Measurements from ENCODE around the gene ALDH16A1.

Gene ALDH16A1

DNA sequence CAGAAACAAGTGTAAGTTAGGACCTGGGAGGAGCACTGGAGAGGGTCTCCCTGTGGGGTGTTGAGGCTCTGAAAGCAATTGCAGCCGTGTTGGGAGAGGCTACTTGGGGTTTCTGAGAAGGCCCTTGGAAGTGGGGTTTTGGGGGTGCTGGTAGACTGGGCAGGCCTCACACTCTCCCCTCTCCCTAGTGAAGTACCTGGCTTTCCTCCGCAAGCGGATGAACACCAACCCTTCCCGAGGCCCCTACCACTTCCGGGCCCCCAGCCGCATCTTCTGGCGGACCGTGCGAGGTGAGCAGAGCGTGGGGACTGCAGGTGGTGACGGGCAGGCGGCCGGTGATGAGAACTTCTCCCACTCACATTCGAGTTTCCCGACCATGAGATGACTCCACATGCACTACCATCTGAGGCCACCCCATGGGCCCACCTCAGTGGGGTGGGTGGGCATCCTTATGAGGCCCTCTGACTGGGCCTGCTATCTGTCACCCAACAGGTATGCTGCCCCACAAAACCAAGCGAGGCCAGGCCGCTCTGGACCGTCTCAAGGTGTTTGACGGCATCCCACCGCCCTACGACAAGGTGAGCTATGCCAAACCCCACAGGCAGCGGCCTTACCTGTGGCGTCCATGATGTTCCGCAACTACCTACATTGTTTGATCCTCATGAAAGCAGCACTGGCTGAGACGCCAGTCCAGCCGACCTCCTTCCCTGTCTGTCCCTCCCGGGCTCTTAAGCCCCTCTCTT lies 37.4 kb downstream of the ALDH16A1 start:
- no peak for DNase-seq

DNA sequence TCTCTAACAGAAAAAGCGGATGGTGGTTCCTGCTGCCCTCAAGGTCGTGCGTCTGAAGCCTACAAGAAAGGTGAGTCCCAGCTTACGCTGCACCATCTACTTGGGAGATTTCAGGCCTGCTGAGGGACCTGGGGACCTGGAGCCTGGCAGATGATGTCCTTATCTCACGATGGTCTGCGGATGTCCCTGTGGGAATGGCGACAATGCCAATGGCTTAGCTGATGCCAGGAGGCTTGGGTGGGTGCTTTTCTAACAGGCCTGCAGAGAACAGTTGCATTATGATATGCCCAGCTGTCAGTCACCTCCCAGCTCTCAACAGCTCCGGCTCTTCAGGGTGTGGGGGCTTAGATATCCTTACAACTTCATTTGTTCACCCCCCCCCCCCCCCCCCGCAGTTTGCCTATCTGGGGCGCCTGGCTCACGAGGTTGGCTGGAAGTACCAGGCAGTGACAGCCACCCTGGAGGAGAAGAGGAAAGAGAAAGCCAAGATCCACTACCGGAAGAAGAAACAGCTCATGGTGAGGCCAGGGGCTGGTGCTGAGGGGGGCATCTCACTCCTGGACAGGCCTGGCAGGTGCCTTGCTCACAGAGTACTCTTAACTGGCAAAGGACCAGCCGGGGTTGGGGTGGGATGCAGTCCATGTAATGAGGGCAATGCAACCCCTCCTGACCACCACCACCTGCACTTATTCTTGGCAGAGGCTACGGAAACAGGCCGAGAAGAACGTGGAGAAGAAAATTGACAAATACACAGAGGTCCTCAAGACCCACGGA lies 38.2 kb downstream of the ALDH16A1 start:
- no peak for DNase-seq

DNA sequence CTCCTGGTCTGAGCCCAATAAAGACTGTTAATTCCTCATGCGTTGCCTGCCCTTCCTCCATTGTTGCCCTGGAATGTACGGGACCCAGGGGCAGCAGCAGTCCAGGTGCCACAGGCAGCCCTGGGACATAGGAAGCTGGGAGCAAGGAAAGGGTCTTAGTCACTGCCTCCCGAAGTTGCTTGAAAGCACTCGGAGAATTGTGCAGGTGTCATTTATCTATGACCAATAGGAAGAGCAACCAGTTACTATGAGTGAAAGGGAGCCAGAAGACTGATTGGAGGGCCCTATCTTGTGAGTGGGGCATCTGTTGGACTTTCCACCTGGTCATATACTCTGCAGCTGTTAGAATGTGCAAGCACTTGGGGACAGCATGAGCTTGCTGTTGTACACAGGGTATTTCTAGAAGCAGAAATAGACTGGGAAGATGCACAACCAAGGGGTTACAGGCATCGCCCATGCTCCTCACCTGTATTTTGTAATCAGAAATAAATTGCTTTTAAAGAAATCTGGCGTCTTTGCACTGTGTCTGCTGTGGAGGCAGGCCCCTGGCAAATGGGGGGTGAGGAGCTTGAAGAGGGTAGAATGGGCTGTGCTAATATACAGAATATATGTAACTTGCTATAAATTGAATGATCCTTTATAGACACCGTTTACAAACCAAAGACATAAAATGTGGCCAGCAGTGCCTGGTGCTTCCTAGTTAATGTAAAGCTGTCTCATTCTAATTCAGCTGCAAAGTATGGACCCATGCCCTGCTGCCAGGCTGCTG lies 39.0 kb downstream of the ALDH16A1 start:
- no peak for DNase-seq

DNA sequence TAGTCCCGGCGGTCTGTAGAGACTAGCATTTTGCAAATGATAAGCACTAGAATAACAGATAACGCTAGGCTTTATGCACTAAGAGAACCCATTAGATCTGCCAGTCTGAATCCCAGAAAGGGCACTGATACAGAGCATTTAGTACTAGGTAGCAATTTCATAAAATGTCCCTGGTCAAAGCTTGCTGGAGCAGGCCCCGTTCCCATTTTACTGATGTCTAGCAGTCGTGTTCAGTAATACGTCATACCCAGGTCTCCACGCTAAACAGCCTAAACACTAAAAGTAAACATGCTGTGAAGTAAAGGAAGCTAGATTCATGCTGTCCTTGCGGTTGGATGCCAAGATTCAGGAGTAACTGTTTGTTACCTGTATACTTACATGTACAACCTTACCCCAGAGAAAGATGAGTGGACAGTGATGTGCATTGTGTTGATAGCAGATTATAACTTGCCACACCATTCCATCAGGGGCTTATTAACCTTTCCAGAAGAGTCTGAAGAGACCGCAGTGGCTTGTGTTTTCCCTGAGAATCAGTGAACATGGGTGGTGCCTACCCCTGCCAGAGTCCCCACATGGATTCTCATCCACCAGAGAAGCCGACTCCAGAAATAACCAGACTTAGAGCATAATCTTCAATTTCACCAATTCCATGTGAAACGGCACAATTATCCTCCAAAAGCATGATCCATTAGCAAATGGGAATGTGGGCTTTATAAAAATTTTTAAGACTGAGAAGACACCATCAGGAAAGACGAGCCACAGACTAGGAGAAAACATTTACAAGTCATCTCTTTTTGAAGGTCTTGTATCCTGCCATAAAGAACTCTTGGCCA lies 39.8 kb downstream of the ALDH16A1 start:
- peak; percentile 32 for DNase-seq

DNA sequence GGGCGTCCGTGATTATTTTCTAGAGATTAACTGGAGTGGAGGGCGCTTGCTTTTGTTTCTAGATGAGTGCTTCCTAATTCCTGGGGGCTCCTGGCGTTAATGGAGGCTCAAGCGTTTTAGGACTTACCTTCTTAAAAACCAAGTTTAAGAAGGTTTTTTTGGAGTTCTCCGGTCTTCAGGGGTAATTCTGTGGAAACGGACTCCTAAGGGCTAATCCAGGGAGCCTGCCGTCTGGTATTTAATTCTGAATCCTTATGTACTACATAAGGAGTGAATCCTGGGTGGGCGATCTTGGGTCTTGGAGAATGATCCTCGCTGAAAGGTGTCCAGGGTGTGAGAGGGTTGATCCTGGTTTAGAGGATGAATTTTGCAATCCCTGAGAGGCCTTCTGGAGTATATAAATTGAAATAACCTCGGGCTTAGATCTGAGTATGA lies 43.6 kb downstream of the ALDH16A1 start:
- no peak for DNase-seq

DNA sequence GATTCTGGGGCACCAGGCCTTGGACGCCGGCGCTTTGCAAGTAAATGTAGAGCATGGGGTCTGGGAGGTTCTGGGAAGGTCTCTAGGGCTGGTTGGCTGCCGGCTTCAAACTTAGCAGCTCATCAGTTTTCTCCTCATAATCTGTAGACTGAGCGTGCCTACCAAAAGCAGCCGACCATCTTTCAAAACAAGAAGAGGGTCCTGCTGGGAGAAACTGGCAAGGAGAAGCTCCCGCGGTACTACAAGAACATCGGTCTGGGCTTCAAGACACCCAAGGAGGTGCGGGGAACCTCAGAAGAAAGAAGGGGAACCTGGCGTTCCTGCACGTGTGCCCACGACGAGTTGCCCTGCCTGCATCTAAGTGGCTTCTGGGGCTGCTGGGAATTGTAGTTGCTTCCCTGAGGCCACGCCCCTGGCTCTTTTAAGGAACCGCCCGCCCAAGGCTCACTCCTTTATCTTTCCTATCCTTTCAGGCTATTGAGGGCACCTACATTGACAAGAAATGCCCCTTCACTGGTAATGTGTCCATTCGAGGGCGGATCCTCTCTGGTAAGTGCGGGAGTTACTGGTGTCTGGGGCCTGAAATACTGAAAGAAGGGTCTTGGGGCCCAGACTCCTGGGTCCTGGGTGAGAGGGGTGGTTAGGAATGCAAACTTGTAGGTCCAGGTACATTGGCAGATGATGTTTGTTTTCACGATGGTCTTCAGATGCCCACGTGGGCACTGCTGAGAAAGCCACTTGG lies 44.2 kb downstream of the ALDH16A1 start:
- peak; percentile 51 for DNase-seq

DNA sequence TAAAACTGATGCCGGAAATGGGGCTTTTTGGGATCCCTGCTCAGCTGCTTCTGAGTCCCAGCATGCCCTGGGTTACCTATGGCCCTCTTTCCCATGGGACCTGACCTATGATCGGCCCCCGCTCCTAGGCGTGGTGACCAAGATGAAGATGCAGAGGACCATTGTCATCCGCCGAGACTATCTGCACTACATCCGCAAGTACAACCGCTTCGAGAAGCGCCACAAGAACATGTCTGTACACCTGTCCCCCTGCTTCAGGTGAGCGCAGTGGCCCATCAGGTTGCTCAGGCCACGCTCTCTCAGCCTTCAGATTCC lies 44.7 kb downstream of the ALDH16A1 start:
- DNase-seq, result no peak

DNA sequence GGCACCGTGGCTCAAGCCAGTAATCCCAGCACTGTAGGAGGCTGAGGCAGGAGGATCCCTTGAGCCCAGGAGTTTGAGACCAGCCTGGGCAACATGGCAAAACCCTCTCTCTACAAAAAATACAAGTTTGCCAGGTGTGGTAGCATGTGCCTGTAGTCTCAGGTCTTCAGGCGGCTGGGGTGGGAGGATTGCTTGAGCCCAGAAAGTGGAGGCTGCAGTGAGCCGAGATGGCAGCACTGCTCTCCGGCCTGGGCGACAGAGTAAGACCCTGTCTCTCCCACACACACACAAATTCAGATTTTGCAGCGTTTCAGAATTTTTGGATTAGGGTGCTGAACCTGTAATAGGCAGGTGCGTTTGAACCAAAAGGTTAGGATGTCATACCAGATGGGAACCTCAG lies 45.5 kb downstream of the ALDH16A1 start:
- DNase-seq, result no peak

DNA sequence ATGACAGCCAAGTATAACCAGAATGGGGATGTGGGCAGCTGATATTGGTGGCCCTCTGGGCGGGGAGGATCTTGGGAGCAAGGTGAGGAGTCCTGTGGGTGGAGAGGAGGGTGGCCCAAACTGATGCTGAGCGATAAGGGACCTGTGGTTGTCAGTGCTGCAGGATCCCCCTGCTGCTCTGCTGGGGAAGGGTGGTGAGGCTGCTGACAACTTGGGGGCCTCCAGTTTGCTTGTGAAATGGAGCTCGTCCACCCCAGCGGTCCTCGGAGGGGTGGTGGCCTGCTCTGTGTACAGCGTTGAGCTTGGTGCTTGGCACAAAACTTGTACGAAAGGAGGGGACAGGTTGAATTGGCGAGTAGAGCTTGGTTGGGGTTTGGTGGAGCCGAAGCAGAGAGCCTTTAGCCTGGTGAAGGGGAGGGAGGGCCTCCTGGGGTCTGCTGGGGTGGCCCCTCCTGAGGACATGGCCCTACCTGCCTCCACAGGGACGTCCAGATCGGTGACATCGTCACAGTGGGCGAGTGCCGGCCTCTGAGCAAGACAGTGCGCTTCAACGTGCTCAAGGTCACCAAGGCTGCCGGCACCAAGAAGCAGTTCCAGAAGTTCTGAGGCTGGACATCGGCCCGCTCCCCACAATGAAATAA lies 46.1 kb downstream of the ALDH16A1 start:
- DNase-seq, result no peak

DNA sequence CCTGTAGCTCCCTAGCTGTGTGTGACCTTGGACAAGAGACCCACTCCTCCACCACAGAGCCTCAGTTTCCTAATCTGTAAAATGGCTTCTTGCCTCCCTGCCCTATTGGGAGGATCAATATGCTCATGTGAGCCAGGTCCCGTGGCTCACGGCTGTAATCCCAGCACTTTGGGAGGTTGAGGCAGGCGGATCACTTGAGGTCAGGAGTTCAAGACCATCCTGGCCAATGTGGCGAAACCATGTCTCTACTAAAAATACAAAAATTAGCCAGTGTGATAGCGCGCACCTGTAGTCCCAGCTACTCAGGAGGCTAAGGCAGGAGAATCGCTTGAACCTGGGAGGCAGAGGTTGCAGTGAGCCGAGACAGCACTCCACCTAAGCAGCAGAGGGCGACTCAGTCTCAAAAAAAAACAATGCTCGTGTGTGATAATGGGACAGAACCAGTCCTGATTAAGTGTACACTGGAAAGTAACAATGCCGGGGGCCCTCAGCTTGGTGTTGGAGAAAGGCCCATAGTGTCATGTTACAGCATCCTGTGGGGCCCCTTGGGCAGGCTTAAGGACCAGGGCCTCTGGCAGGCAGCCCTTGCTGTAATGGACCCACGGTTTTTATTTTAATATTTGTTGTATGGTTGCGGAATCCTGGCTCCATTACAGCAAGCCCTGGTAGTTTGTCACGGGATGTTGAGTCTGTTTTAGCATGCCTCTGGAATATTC lies 50.0 kb downstream of the ALDH16A1 start:
- DNase-seq, result peak; percentile 59

DNA sequence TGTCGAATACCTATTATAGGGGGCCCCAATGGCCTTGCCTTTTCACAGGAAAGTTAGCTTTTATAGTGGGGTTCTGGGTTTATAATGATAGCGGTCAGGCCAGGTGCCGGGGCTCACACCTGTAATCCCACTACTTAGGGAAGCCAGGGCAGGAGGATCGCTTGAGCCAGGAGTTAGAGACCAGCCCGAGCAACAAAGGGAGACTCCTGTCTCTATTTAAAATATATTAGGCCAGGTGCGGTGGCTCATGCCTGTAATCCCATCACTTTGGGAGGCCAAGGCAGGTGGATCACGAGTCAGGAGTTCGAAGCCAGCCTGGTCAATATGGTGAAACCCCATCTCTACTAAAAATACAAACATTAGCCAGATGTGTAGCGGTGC lies 50.5 kb downstream of the ALDH16A1 start:
- DNase-seq, result no peak

DNA sequence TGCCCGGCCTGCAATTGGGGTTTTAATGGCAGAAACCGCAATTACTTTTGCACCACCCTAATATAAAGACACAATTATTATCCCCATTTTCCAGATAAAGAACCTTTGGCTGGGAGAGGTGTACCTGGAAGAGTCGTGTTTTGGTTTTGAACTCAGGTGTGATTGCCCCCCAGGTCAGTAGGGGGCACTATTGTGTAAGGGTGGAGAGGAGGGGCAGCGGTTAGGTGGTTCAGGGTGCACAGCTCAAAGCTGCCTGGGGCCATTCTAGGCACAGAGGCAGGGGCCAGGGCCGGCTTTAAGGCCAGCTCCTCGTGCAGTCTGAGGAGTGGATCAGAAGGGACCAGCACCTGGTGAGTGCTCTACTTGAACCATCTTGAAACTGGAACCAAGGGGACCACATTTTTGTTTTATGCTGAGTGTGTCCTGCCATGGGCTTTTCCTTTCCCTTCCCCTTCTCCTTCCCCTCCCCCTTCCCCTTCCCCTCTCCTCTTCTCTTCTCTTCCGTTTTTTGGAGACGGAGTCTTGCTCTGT lies 53.6 kb downstream of the ALDH16A1 start:
- DNase-seq, result peak; percentile 27

DNA sequence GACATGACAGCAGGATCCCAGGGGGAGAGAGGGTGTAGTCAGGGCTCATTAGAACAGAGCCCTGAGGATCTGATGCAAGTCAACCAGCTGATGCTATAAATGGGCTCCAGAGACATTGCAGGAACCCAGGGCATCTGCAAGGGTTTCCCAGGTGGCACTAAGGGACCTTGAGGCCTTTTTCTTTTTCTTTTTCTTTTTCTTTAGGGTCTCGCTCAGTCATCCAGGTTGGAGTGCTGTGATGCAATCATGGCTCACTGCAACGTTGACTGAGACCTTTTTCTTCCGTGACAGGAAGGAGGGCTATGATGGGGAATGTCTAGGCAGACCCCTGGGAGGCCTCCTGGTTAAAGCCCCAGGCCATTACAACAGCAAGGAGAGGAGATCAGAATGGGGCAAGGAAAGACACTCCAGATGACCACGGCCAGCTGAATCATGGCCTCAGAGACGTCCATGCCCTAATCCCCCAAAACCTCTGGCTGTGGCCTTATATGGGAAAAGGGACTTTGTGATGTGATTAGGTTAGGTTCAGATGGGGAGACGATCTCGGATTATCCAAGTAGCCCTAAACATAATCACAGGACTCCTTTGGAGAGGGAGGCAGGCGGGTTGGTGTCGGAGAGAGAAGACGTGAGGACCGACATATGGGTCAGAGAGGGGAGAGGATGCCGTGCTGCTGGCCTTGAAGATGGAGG lies 54.9 kb downstream of the ALDH16A1 start:
- DNase-seq, result no peak

DNA sequence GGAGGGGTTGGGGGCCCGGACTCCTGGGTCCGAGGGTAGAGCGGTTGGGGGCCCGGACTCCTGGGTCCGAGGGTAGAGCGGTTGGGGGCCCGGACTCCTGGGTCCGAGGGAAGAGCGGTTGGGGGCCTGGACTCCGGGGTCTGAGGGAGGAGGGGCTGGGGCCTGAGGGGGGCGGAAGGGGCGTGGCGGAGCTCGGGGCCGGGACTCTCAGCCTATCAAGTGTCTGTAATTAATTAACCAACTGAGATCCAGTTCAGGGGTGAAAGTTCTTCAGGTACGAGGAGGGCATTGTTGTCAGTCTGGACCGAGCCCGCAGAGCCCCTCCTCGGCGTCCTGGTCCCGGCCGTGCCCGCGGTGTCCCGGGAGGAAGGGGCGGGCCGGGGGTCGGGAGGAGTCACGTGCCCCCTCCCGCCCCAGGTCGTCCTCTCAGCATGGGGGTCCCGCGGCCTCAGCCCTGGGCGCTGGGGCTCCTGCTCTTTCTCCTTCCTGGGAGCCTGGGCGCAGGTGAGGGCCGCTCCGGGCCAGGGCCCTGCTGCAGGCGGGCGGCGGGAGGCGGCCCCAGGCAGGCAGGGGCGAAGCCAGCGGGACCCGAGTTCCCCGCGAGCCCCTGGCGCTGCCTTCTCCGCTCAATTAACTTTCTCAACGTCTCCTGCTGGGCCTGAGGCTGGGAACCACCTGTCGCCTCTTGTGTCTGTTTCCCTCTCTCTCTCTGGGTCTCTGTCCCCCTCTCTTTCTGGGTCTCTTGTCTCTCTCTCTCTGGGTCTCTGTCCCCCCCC lies 60.1 kb downstream of the ALDH16A1 start:
- DNase-seq, result no peak

DNA sequence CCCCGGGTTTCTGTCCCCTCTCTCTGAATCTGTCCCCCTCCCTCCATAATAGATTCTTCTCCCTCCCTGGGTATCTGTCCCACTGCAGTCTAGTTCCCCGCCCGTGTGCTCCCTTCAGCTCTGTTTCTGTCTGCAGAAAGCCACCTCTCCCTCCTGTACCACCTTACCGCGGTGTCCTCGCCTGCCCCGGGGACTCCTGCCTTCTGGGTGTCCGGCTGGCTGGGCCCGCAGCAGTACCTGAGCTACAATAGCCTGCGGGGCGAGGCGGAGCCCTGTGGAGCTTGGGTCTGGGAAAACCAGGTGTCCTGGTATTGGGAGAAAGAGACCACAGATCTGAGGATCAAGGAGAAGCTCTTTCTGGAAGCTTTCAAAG lies 60.7 kb downstream of the ALDH16A1 start:
- no peak for DNase-seq

DNA sequence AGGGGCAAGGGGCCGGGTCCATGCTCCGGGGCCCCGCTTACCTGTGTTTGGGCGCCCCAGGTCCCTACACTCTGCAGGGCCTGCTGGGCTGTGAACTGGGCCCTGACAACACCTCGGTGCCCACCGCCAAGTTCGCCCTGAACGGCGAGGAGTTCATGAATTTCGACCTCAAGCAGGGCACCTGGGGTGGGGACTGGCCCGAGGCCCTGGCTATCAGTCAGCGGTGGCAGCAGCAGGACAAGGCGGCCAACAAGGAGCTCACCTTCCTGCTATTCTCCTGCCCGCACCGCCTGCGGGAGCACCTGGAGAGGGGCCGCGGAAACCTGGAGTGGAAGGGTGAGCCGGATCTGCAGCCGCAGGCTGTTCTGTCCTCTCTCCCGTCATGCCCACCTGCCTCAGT lies 61.1 kb downstream of the ALDH16A1 start:
- no peak for DNase-seq

DNA sequence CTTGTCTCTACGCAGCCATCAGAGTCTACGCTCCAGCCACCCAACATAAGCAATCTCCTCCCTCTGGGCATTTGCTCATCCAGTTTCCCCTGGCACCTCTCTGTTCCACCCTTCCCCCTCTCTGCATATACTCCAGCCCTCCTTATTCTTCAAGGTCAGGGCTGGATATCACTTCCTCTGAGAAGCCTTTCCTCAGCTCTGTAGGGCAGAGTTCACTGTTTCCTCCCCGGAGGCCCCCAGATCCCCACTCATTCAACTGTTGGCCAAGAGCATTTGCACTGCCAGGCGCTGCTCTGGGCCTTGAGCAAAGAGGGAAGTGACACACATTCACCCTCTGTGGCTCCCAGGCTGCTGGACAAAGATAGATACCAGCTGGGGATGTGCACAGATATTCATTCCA lies 62.7 kb downstream of the ALDH16A1 start:
- no peak for DNase-seq

DNA sequence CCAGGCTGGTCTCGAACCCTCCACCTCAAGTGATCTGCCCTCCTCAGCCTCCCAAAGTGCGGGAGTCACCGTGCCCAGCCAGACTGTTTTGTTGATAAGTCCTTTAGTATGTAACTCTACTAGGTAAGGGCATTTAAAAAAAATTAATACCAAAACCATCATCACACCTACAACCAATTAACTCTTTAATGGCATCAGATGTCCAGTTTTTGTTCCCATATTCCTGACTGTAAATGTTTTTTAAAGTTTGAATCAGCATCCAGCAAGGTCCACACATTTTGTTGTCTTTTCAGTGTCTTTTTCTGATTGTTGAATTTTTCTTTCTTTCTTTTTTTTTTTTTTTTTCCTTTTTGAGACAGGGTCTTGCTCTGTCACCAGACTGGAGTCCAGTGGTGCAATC lies 65.0 kb downstream of the ALDH16A1 start:
- no peak for DNase-seq

Data from HCEC 1CT (cell line).